Measurements from ENCODE around the gene PLCG2.

Gene PLCG2

DNA sequence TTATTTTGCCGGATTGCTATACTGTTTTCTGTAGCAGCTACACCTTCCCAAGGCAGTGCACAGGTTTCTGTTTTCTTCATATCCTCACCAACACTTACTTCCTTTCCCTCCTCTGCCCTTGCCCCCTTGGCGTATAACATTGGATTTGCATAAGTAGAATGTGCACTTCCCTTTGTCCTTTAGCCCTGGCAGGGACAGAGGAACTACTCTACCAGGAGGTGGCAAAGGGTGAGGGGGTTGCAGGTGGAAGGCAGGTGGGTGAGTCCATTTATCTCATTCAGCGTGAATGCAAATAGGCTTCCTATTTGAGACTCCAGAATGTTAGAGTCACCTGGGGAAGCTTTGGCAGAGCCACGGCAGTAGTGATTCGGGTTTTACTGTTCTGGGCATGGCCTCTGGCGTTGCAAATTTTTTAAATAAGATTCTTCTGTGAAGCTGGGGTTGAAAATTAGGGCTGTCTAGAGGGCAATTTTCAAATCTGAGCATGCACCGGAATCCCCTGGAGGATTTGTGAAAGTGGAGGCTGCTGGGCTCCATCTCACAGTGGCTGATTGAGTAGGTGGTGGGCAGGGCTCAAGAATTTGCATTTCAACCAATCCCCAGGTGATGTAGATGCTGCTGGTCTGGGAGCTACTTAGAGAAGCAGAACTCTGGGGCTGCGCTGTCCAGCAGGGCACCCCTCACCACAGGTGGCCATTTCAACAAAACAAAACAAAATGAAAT, 84.7 kb downstream of the PLCG2 start:
- TF ChIP-seq, protein P1, sequence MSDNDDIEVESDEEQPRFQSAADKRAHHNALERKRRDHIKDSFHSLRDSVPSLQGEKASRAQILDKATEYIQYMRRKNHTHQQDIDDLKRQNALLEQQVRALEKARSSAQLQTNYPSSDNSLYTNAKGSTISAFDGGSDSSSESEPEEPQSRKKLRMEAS (IDR thresholded peaks at IDR 0.05; ENCODE audit: low read depth, low read length): no peak
- no peak for TF ChIP-seq POLR2A (IDR thresholded peaks at IDR 0.05; ENCODE audit: extremely low read depth, insufficient read length)
- no peak for TF ChIP-seq MYC (IDR thresholded peaks at IDR 0.05; ENCODE audit: low read depth, low read length)
- TF ChIP-seq, protein P2, sequence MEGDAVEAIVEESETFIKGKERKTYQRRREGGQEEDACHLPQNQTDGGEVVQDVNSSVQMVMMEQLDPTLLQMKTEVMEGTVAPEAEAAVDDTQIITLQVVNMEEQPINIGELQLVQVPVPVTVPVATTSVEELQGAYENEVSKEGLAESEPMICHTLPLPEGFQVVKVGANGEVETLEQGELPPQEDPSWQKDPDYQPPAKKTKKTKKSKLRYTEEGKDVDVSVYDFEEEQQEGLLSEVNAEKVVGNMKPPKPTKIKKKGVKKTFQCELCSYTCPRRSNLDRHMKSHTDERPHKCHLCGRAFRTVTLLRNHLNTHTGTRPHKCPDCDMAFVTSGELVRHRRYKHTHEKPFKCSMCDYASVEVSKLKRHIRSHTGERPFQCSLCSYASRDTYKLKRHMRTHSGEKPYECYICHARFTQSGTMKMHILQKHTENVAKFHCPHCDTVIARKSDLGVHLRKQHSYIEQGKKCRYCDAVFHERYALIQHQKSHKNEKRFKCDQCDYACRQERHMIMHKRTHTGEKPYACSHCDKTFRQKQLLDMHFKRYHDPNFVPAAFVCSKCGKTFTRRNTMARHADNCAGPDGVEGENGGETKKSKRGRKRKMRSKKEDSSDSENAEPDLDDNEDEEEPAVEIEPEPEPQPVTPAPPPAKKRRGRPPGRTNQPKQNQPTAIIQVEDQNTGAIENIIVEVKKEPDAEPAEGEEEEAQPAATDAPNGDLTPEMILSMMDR (IDR thresholded peaks at IDR 0.05; ENCODE audit: low read depth, low read length): no peak
- no peak for DNase-seq (ENCODE audit: low read depth)
- H3K4me3 ChIP-seq (ENCODE audit: low read depth, low read length): no peak overlapping the region

DNA sequence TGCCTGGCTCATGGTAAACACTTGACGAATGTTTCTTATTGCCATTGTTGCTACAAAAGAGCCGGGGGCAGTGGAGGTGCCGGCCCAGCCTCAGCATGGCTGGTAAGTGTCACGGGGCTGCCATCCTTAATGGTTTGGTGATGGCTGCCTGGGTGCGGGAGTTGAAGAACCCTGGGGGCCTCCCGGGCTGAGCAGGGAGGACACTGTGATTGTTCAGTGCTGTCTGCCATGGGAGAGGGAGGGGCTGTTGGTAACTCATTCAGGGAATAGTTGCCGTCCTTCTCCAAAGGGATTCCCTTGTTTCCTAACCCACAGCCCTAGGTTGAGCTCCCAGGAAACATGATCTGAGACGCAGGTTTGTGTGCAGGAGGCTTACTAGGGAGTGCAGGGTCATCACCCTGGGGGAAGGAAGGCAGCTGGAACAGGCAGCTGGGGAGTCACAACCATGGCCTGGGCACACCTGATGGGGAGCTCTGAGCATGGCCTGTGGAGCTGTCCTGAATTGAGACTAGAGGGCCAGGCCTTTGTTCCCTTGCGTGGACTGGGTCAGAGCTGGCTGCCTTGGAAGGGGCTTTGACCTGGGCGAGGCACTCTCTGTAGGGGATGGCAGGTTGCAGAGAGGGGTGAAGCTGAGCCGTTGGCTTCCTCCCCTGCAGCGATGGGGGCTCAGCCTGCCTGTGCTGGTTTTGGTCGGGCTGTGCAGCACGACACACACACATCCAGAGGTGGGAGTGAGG, 85.7 kb downstream of the PLCG2 start:
- no peak for TF ChIP-seq MYC (IDR thresholded peaks at IDR 0.05; ENCODE audit: low read depth, low read length)
- TF ChIP-seq, protein P1 (IDR thresholded peaks at IDR 0.05; ENCODE audit: low read depth, low read length): no peak
- TF ChIP-seq POLR2A (IDR thresholded peaks at IDR 0.05; ENCODE audit: extremely low read depth, insufficient read length): no peak
- TF ChIP-seq, protein P2 (IDR thresholded peaks at IDR 0.05; ENCODE audit: low read depth, low read length): no peak
- DNase-seq (ENCODE audit: low read depth): no peak
- H3K4me3 ChIP-seq (ENCODE audit: low read depth, low read length): no peak overlapping the region

DNA sequence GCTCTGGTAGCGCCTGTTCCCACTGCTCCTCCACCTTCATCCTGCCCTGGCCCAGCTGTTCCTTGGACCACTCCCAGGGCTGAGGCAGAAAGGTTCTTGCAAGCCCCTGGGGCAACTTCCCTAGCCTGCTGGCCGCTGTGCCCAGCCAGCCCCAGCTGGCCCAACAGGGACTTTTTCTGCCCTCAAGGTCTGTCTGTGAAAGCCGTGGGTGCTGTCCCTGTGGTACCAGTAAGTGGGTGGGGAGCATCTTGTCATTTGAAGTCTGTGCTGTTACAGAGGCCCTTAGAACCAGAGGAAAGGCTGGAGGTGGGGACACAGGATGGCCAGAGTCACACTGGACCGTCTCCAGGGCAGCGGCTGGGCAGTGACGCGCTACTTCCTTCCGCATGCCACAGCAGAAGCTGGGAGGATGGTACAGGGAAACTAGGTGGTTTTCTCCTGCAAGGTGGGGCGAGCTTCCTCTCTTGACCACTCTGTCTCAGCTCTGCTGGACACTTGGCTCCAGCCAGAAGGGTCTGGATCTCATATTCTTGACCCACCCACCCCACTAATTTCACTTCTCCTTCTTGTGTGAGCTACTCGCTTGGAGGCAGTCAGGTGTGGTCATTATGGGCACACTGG, 87.8 kb downstream of the PLCG2 start:
- no peak for DNase-seq (ENCODE audit: low read depth)
- TF ChIP-seq, protein P1 (IDR thresholded peaks at IDR 0.05; ENCODE audit: low read depth, low read length): no peak
- no peak for TF ChIP-seq MYC (IDR thresholded peaks at IDR 0.05; ENCODE audit: low read depth, low read length)
- TF ChIP-seq, protein P2 (IDR thresholded peaks at IDR 0.05; ENCODE audit: low read depth, low read length): no peak
- no peak for TF ChIP-seq POLR2A (IDR thresholded peaks at IDR 0.05; ENCODE audit: extremely low read depth, insufficient read length)
- H3K4me3 ChIP-seq (ENCODE audit: low read depth, low read length): no peak overlapping the region

DNA sequence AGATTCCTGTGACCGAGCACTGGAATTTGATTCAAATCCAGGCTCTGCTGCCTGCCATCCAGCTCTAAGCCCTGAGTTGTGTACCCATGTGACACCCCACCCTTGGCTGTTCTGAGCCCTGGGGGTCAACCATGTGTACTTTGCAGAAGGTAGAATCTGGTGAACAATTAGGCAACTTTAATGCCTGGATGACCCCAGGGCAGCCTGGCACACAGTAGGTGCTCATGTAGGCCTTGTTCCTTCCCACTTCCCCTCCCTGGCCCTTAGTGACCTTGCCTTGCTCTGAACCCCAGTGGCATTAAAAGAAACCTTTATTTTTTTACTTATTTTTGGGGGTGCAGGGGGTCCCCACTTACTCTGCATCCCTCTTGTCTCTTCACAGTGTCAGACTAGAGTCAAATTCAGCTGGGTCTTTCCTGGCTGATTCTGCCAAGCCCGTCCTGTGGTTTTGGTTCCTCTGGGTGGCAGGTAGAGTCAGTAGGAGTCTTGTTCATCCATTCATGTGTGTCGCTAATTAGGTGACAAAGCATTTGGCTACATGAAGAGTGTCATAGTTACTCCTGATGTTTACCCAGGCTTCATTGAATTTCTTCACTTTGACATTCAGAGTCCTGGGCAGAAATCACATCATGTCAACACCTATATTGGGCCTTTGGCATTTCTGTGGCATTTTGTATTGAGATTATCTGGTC, 89.1 kb downstream of the PLCG2 start:
- DNase-seq (ENCODE audit: low read depth): no peak
- TF ChIP-seq, protein P2 (IDR thresholded peaks at IDR 0.05; ENCODE audit: low read depth, low read length): no peak
- TF ChIP-seq MYC (IDR thresholded peaks at IDR 0.05; ENCODE audit: low read depth, low read length): no peak
- no peak overlapping the region for H3K4me3 ChIP-seq (ENCODE audit: low read depth, low read length)

DNA sequence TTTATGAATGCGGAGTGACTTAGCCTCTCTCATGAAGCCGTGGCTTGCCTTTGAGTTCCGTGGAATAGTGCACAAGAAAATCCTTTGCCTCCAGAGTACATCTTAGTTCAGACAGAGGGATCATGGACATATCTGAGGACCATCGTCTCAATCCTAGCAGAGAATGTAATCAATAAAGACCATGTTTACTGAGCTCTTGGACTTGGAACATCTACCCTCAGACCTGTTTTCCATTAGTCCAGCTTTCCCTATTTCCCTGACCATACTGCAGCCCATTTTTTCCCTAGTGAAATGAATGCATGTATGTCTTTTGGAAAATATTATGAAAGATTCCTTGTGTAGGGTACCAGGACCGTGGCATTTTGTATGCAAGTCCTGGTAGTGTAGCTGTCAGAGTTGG, 90.2 kb downstream of the PLCG2 start:
- no peak overlapping the region for H3K4me3 ChIP-seq (ENCODE audit: low read depth, low read length)
- TF ChIP-seq, protein P1 (IDR thresholded peaks at IDR 0.05; ENCODE audit: low read depth, low read length): no peak
- DNase-seq (ENCODE audit: low read depth): no peak

DNA sequence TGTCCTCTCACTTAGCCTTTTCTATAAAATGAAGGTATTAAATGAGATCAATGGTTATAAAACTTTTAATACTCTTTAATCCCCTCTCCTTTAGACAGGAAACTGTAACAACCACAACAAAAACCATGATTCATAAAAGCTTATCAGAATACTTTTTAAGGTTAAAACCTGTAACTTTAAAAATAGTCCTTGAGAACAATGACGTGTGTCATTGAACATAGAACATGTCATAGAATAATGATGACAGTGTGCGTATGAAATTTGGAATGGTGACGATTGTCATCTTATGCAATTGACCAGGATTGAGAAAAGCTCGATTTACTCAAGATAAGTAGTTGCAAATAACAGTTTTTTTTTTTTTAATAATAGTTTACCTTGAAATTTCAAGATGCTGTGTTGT, 94.1 kb downstream of the PLCG2 start:
- TF ChIP-seq MYC (IDR thresholded peaks at IDR 0.05; ENCODE audit: low read depth, low read length) (no peak), POLR2A (IDR thresholded peaks at IDR 0.05; ENCODE audit: extremely low read depth, insufficient read length) (no peak)
- DNase-seq (ENCODE audit: low read depth): no peak
- no peak overlapping the region for H3K4me3 ChIP-seq (ENCODE audit: low read depth, low read length)

Measured in NB4 (cell line).